NCI-H1930 (cell line): ENCODE data around the gene SPATA20.

ENCODE experiments used
- DNase-seq, 2 experiments: peaks; one replicate each; lab custom pipeline; 2025; lab: John Stamatoyannopoulos, UW

SPATA20 gene

DNA sequence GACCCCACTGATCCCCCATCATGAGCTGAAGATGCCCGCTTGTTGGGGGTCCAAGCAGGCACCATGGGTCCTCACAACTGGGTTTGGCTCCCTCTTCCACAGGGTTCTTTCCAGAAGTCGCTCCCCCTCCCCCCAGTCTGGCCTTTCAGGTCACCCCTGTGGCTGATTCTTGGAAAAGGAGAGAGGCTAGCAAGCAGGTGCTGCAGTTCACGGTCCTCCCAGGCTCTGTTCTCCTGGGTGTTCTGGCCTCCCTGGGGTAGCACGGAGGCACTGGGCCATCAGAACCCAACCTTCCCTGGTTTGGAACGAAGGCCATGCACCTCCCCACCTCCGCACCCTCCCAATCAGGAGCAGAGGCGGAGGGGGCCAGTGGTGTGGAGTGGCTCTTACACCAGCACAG is 32.4 kb downstream of the SPATA20 start:
- DNase-seq: no peak

DNA sequence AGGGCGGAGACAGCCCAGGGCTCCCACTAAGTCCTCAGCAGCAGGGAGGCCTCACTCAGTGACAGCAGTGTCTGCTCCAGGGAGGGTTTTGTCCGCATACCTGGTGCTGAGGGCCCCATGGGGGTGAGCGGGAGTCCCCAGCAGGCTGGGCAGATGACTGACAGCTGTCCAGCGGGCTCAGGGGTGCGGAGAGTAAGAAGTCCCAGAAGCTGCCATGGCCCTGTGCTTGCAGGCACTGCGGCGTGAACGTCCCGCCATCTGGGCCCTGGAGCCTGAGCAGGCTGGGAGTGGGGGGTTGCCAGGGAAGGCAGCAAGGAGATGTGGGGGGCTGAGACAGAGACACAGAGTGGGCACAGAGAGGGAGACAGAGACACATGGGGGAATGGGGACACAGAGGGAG is 33.7 kb downstream of the SPATA20 start:
- no peak for DNase-seq

DNA sequence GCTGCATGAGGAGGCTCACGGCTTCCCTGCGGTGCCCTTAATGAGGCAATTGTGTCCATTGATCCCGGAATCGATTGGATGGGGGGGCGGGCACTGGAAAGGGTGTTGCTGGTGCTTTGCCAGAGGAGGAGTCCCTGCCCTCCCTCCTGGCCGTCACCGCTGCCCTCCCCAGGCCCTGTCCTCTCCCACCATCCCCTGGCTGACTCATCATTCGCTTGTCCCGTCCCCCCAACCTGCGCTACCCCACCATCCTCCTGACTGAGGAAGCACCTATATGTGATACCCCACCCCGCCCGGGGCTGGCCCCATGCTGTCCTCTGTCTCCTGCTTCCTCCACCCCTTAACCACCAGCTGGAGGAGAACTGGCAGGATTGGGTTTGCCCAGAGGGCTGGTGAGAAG is 34.3 kb downstream of the SPATA20 start:
- no peak for DNase-seq

DNA sequence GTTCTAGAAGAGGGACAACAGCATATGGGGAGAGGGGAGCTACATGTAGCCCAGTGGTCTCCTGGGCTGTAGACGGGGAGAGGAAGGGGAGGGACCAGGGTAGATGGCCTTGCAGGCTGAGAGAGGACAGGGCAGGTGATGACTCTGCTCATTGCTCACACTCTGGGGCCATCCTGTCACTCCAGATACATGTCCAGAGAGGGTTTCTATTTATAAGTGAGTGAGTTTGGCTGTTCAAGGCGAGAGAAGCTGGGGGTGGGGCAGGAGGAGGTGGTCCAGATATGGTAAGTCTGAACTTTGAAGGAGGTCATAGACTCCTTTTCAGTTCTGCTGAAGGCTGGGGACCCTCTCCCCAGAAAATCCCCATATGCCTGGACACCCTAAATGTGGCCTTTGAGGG is 35.8 kb downstream of the SPATA20 start:
- DNase-seq: no peak

DNA sequence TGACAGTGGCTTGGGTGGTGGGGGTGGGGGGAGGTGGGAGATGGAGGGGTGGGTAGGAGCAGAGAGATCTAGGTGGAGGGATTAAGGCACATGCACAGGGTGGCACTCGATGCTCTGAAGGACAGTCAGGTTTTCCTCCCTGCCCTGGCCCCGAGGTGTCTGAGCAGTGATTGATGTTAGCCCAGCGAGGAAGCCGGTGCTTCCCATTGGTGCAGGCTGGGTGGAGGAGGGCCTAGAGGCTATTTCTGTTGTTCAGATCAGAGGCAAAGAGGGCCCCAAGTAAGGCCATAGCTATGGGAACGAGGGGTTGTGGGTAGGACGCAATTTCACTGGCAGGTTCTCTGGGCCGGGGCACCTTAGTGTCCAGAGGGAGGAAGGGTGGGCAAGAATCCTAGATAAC is 36.7 kb downstream of the SPATA20 start:
- no peak for DNase-seq

DNA sequence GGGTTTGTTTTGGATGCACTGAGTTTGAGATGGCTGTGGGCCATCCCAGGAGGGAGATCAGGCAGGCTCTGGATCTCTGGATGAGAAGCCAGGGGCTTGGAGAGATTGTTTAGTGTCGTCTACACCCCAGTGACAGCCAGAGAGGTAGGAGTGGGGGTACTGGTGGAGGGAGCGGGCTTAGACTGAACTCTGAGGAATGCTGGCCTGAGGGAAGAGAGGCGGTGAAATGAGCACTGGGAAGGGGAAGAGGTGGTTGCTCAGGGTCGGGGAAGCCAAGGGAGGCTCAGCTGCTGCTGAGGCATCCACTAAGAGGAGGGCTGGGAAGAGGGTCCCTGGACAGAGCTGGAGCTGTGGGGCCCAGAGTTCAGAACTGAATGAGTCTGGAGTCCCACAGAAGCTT is 37.1 kb downstream of the SPATA20 start:
- DNase-seq: no peak

DNA sequence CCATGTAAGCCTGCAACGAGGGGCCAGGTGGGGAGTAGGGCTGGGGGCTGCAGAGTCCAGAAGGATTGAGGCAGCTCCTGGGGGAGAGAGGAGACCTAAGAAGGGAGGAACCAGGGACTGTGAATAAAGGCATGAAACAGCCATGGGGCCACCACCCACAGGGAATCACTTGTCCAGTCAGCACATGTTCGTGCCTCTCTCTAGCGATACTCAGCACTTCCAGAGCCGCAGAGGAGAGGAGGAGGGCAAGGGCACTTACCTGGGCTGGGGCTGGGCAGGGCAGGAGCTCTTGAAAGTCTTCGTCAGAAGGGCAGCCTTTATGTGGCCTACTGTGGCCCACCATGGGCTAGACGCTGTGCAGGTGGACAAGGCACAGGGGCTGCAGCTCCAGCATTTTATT is 37.8 kb downstream of the SPATA20 start:
- no peak for DNase-seq

DNA sequence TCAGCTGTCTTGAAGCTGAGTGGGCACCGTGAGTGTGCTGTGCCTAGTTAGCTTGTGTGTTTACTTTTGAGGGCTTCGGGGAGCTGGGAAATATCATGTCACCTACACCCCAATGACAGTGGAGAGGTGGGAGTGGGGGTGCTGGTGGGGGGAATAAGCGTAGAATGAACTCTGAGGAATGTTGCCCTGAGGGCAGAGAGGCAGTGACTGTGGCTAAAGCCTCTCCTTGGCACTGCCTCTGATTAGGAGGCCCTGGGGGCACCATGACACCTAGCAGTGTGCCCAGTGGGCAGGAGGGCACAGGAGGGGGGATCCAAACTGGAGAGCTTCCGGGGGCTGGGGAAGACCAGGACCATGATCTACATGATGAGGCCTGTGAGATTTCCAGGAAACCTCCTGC is 38.4 kb downstream of the SPATA20 start:
- DNase-seq: no peak

DNA sequence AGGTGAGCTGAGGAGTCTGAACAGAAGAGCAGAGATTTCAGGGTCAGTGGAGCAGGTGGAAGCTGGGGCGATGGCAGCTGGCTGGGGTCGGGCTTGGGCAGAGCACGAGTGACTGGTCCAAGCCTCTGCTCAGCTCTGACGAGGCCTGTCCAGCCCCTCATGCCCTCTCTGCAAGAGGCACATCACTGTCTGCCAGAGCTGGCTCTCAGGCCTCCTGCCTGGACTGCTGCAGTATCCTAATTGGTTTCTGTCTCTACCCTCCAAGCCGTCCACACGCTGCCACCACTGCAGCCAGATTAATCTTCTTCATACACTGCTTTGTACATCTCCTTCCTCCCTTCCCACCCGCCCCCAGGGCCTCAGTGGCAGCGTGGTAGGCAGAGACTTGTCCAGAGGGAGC is 38.9 kb downstream of the SPATA20 start:
- no peak for DNase-seq

DNA sequence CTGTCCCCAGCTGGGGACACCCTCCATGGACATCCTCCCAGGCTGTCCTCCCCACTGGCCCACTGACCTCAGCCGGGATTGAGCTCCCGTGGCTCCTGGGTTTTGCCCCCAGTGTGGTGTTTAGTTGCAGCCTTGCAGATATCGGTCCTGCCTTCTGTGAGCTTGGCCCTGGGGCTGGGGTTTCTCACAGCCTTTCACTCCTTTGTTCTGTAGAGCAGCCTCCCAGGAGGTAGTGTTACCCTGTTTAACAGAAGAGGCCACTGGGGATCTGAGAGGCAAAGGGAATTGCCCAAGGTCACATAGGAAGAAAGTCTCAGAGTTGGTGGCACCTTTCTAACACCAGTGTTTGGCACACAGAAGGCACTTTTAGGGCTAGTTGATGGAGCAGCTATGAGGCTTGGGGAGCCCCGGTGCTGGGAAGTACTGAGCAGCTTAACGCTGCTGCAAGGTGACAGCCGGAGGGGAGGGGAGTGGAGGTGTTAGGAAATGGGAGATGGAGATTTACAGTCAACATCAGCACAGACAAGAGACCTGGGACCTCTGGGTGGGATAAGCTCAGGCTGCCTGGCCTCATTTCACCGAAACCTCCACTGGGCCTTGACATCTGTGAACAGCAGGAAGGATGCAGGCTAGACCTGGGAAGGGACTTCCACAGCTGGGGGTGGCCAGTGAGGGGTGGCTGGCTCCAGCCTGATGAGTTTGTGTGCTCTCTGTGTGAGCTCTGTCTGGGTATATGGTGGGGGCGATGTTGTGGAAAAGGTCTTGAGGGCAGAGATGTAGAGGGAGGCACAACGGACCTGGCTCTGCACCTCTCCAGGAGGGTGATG is 39.7 kb downstream of the SPATA20 start:
- no peak for DNase-seq

DNA sequence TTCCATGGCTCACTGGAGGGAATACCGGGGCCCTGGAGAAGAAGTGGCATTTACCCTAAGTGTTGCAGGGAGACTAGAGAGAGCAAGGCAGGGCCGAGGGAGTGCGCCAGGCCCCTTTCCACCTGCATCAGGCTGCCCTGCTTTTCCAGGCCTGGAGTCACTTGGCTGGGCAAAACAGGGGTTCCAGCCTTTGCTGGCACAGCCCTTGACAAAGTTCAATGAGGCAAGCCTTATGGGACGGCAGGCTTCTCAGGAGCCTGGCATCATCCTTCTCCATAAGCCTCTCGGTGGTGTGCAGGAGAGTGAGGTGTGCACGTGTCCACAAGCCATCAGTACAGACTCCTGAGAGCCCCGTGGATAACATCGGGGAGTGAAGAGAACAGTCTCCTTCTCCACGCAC is 40.6 kb downstream of the SPATA20 start:
- DNase-seq: no peak

DNA sequence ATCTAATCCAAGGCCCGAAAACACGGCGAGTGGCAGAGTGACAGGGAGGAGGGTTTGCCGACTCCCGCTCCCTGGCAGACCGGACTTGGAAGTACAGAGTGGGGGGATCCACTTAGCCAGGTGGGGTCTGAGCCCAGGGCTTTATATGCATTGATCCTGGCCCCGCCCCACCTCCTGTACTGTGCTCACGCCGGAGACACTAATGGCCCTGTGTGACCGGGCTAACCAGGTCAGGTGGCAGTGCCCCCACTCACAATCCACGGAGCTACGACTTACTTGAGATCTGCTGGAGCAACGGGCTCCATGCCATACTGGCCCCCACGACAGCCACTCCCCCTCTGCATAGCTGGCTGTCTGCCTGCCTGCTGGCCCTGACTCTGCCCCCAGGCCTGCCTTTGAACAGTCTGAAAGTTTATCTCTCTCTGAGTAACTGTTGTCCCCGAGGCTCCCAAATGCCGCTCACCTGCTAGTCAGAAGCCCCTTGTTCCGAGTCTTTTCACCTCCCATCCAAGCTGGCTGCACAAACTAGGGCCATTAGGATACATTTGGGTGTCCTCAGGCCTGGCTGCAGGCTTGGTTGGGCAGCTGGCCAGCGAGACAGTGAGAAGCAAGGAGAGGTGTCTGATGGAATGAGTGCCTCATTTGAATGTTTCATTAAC is 41.5 kb downstream of the SPATA20 start:
- no peak for DNase-seq

DNA sequence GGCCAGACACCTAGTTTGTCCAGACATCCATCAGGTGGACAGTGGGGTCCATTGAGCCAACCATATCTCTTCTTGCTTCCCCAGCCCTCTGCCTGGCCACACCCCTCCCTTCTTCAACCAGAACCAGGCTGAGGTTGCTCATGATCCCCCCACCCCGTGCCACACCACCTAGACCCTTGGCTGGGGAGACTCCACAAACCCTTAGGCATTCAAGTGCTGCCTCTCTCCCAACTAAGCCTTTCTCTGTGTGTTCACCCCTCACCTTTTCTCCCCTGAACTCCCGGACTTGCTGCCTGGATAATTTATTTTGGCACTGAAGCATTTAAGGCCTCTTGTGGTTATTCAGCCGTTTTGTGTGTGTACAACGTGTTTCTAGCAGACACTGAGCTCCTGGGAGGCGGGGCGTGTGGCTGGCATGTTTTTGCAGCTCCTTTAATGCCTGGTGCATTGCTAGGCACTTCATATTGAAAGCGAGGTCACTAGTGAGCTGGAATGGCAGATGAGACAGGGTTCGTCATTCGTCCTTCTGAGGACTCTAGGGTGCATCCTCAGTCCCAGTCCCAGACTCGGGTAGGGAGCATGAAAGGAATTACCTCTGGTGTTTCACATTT is 42.2 kb downstream of the SPATA20 start:
- DNase-seq: no peak

DNA sequence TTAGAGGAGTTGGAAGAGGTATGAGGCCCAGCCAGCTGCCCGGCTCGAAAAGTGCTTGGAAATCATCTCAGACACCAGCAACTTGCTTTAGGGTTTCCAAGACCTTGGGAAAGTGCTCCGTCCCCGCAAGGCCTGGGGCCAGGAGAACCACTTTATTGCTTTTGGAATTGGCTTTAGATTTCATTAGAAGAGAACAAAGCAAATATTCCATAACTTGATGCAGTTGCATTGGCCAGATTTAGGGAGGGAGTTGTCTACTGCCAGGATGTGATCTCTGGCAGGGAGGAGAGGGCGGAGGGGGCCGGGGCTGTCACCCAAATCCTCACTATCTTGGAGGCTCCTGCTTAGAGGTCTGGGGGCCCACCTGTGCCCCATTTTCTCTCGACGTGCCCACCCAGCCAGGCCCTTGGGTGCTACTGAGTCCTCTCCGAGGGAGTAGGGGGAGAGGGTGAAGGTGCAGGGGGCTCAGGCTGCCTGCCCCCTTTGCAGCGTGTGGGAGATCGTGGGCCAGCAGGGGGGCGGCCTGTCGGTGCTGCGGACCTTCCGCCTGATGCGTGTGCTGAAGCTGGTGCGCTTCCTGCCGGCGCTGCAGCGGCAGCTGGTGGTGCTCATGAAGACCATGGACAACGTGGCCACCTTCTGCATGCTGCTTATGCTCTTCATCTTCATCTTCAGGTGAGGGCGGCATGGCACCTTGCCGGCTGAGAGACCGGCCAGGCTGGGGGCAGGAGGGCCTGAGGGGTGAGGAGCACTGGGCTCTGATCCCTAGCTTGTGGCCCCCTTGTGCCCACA is 44.2 kb downstream of the SPATA20 start:
- DNase-seq: no peak

DNA sequence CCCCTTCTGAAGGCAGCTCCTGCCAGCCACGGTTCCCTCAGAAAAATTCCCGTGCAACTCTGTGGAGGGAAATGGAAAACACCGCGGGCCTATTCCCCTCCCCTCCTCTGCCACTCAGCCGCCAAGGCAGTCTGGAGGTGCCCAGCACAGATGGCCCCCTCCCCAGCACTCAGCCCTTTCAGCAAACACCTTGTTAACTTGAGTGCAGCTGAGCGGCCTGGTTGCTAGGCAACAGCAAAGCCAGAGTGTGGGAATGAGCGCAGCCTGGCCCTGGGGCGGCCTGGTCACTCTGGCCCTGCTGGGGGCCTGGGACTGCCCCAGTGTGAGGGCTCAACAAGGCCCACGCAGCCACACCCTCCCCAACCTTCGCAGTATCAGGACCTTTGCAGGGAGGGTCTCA is 46.3 kb downstream of the SPATA20 start:
- no peak for DNase-seq

DNA sequence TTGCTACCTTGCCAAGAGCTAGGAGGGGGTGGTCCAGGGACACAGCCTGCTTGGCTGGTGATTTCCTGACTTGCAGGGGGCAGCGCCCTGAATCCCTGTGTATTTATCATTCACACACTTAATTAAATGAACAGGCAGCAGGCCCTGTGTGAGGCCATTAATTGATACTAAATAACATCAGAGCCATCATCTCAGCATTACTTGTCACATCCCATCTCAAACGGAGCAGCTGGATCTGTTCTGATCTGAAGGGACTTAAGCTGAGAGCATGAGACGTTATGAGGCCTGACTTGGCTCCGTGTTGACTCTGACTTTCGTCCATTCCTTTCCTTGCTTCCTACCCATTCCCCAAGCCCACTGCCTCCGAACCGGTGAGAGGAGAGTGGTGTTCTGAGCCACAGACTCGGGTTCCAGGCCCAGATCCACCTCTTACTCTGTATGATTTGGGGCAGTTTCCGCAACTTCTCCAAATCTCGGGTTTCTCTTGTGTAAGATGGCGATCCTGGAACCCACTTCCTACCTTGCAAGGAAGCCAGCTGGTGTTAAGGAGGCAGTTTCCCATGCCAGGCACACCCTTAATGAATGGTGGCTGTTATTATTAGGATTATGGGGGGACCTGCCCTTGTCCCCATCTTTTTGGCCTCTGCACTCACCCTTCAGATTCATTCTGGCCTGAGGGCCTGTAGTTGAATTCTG is 47.3 kb downstream of the SPATA20 start:
- no peak for DNase-seq

DNA sequence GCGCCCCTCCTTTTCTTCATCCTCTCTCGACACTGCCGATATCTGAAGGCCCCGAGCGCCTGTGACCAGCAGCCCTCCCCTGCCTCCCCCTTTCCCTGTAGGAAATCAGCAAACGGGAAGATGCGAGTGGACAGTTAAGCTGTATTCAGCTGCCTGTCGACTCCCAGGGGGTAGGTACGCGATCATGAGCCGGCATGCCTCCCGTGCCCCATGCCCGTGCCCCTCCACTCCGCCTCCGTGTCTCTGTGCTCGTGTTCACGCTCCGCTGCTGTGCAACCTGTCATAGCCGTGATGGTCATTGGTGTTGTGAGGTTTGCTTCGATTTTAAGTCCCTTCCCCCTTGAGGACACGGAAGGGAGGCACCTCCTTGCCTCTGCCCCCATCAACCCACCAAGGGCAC is 47.9 kb downstream of the SPATA20 start:
- no peak for DNase-seq

DNA sequence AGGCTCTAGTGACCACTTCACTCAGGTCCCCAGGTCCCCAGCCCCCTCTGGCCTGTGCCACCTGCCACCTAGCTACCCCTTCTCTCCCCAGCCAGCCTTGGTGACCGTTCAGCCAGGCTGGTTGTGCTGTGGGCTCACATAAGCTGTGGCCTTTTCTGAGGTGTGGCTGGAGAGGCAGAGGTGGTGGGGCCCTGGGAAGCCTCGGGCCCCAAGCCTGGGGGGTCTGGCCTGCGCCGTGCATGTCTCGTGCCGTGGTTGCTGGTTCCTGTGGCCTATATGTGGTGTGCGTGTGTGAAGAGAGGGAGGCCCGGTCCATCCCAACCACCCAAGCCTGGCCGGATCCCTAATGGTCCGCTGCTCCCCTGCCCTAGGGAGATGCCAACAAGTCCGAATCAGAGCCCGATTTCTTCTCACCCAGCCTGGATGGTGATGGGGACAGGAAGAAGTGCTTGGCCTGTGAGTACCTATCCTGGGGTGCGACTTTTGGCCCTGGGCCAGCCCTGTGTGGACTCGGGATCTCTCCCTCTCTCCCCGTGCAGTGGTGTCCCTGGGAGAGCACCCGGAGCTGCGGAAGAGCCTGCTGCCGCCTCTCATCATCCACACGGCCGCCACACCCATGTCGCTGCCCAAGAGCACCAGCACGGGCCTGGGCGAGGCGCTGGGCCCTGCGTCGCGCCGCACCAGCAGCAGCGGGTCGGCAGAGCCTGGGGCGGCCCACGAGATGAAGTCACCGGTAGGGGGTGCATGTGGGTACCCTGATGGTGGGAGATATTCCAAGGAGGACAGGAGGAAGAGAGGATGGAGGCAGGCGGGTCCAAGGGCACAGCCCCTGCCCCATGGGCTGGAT is 49.4 kb downstream of the SPATA20 start:
- DNase-seq: no peak

DNA sequence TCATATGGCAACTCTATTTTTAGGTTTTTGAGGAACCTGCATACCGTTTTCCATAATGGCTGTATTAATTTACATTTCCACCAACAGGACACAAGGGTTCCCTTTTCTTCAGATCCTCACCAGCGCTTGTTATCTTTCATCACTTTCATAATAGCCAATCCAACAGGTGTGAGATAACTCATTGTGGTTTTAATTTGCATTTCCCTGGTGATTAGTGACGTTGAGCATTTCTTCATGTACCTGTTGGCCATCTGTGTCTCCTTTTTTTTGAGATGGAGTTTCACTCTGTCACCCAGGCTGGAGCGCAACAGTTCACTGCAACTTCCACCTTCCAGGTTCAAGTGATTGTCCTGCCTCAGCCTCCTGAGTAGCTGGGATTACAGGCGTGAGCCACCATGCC is 51.5 kb downstream of the SPATA20 start:
- no peak for DNase-seq

DNA sequence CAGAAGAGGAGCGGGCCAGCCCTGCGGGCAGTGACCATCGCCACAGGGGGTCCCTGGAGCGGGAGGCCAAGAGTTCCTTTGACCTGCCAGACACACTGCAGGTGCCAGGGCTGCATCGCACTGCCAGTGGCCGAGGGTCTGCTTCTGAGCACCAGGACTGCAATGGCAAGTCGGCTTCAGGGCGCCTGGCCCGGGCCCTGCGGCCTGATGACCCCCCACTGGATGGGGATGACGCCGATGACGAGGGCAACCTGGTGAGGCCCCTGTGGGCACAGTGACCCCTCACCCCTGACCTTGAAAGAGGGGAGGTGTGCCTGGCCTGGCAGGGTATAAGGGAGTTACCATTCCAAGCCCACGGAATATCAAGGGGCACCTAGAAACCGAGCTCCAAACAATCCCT is 52.6 kb downstream of the SPATA20 start:
- DNase-seq: no peak

DNA sequence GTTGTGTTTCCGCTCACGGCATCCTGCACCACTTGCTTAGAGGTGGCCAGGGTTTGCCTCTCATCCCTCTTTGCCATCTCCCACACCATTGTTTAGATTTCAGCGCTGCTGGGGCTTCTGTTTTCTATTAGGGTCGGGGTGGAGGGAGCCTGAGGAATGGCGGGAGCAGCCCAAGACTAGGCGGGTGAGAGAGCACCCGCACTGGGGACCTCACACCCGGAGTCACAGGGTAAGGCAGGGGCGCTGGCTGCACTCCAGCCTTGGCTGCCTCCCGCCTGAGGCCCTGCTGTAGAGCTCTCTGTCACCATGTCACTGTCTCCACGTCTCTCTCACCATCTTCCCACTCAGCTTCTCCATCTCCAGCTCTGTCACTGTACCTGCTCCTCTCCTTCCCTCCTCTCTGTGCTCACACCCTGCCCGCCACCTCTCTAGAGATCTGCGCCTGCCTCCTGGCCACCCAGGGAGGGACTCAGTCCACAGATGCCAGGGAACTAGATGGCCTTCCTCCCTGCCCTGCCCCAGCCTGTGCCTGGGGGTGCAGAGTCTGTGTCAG is 54.9 kb downstream of the SPATA20 start:
- DNase-seq: no peak
